Measurements from ENCODE around the gene NPHP4. TPM values are rescaled to one million over a fixed set of nuclear protein-coding genes. Genes with fewer than 3 reads are reported as not detected.

The NPHP4 gene
- total and polyA plus RNA-seq, 9 of the 15 experiments (the other 6 are each of a cell fraction or from before 2014, with no cell fraction given) = 0.52 to 26.2 (median 6.7) TPM

DNA sequence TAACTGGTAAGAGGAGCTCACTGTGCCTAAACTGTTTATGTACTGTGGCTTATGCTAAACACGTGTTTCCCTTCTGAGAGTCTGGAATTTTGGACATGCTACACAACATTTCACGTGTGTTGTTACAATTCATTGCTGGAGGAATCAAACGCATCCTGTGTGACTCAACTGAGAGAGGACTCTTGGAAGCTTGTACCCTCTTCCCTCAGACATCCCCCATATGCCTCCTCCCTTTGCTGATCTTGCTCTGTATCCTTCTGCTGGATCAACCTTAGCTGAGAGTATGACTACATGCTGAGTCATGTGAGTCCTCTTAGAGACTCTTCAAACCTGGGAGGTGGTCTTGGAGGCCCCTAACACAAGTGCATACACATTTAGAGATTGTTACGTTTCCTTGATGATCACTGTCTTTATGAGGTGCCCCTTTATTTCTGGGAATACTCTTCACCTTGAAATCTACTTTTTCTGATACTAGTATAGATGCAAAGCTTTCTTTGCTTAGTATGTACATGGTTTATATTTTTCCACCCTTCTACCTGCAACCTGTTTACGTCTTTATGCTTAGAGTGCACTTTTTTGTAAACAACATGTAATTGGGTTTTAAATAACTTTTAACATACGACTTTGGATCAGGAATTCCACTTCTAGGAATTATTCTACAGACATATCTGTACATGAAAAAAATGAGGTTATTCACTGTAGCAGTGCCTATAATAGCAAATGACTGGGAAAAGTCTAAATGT, 8.7 kb downstream of the NPHP4 start (continued):
- TF ChIP-seq TAF1 (IDR thresholded peaks at IDR 0.05; ENCODE audit: control insufficient read depth, extremely low read depth, insufficient read depth, low read length, severe bottlenecking) (no peak), ZNF212 (CRISPR knock-in tag; IDR thresholded peaks at IDR 0.05) (no peak), U2AF2 (optimal IDR thresholded peaks at IDR 0.05; ENCODE audit: low read depth, low read length) (no peak), TAF9B (IDR thresholded peaks at IDR 0.05; ENCODE audit: partially characterized antibody) (no peak), ELF2 (CRISPR knock-in tag; IDR thresholded peaks at IDR 0.05) (no peak), ZC3H4 (CRISPR knock-in tag; IDR thresholded peaks at IDR 0.05; ENCODE audit: borderline replicate concordance) (no peak), ZSCAN29 (IDR thresholded peaks at IDR 0.05) (no peak), RFX1 (IDR thresholded peaks at IDR 0.05) (no peak), ELF4 (CRISPR knock-in tag; IDR thresholded peaks at IDR 0.05) (no peak), ZNF23 (CRISPR knock-in tag; IDR thresholded peaks at IDR 0.05) (no peak), C11orf30 (IDR thresholded peaks at IDR 0.05; ENCODE audit: low read depth) (peak; percentile 82), CREM (IDR thresholded peaks at IDR 0.05; ENCODE audit: low read depth) (no peak), BCL6 (CRISPR knock-in tag; IDR thresholded peaks at IDR 0.05) (no peak), GABPB1 (CRISPR knock-in tag; IDR thresholded peaks at IDR 0.05) (no peak), LCOR (CRISPR knock-in tag; IDR thresholded peaks at IDR 0.05) (no peak), SRSF7 (optimal IDR thresholded peaks at IDR 0.05; ENCODE audit: low read depth, low read length) (no peak), ZFP36 (IDR thresholded peaks at IDR 0.05; ENCODE audit: low read depth, low read length, partially characterized antibody) (peak; percentile 14), E2F3 (CRISPR knock-in tag; IDR thresholded peaks at IDR 0.05) (no peak), EGR1 (conservative IDR thresholded peaks at IDR 0.05) (no peak), SIN3A (IDR thresholded peaks at IDR 0.05; ENCODE audit: borderline replicate concordance in 2 of 2, control insufficient read depth in 1 of 2, low read depth in 2 of 2, low read length in 2 of 2) (no peak), NFE2L1 (tag; IDR thresholded peaks at IDR 0.05; ENCODE audit: borderline replicate concordance, low read depth) (peak; percentile 53), ZNF707 (CRISPR knock-in tag; conservative IDR thresholded peaks at IDR 0.05) (no peak), NELFE (IDR thresholded peaks at IDR 0.05; ENCODE audit: insufficient read depth, insufficient read length) (no peak), L3MBTL2 (IDR thresholded peaks at IDR 0.05) (no peak)
- TF ChIP-seq, protein P1, sequence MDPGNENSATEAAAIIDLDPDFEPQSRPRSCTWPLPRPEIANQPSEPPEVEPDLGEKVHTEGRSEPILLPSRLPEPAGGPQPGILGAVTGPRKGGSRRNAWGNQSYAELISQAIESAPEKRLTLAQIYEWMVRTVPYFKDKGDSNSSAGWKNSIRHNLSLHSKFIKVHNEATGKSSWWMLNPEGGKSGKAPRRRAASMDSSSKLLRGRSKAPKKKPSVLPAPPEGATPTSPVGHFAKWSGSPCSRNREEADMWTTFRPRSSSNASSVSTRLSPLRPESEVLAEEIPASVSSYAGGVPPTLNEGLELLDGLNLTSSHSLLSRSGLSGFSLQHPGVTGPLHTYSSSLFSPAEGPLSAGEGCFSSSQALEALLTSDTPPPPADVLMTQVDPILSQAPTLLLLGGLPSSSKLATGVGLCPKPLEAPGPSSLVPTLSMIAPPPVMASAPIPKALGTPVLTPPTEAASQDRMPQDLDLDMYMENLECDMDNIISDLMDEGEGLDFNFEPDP (CRISPR knock-in tag; IDR thresholded peaks at IDR 0.05) = no peak
- TF ChIP-seq, protein P2, sequence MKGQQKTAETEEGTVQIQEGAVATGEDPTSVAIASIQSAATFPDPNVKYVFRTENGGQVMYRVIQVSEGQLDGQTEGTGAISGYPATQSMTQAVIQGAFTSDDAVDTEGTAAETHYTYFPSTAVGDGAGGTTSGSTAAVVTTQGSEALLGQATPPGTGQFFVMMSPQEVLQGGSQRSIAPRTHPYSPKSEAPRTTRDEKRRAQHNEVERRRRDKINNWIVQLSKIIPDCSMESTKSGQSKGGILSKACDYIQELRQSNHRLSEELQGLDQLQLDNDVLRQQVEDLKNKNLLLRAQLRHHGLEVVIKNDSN (CRISPR knock-in tag; IDR thresholded peaks at IDR 0.05) = no peak
- TF ChIP-seq, protein P3, sequence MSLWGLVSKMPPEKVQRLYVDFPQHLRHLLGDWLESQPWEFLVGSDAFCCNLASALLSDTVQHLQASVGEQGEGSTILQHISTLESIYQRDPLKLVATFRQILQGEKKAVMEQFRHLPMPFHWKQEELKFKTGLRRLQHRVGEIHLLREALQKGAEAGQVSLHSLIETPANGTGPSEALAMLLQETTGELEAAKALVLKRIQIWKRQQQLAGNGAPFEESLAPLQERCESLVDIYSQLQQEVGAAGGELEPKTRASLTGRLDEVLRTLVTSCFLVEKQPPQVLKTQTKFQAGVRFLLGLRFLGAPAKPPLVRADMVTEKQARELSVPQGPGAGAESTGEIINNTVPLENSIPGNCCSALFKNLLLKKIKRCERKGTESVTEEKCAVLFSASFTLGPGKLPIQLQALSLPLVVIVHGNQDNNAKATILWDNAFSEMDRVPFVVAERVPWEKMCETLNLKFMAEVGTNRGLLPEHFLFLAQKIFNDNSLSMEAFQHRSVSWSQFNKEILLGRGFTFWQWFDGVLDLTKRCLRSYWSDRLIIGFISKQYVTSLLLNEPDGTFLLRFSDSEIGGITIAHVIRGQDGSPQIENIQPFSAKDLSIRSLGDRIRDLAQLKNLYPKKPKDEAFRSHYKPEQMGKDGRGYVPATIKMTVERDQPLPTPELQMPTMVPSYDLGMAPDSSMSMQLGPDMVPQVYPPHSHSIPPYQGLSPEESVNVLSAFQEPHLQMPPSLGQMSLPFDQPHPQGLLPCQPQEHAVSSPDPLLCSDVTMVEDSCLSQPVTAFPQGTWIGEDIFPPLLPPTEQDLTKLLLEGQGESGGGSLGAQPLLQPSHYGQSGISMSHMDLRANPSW (CRISPR knock-in tag; IDR thresholded peaks at IDR 0.05) = no peak
